Endothelial cell of umbilical vein (primary cell): Measurements from ENCODE around the gene UBR3. TPM values are rescaled to one million over a fixed set of nuclear protein-coding genes. Genes with fewer than 3 reads are reported as not detected.
A peak's percentile ranks its signal among the peaks of the same experiment; 100 is the strongest.

Source experiments
- BruUV-seq: library from RNA; stranded (reverse); fragments of 400-500 nt; replicated peaks from 2 replicates; lab custom pipeline; 2021; lab: Mats Ljungman, UMichigan
- CTCF ChIA-PET: fragments of 300-600, 350-600 bp; sonication (Branson Sonifier 250); formaldehyde crosslinking; loops from one replicate; lab custom pipeline; 2021; ENCODE audit warnings: antibody characterized with exemption, inconsistent platforms; lab: Charles Lee
- POLR2A ChIA-PET: fragments of 300-600, 350-600 bp; sonication (Branson Sonifier 250); formaldehyde crosslinking; loops from one replicate; lab custom pipeline; 2021; ENCODE audit warnings: antibody characterized with exemption, inconsistent platforms; lab: Charles Lee
- DNase-seq: peaks from one replicate; pipeline ENCODE4 v3.0.0-alpha.2; 2011; ENCODE audit warnings: low read depth, low spot score
- FAIRE-seq: peaks from 2 replicates; lab custom pipeline; 2011; peaks lifted over from hg19 to GRCh38; lab: Jason Lieb, UNC
- H2AFZ ChIP-seq: 2 replicates; pipeline ENCODE4 v1.6.0; 2012; ENCODE audit warnings: low read depth, low read length, control low read depth, inconsistent platforms
- H3K27ac ChIP-seq: 2 replicates; pipeline ENCODE4 v1.5.1; 2011; ENCODE audit warnings: low read depth, mild to moderate bottlenecking, control low read depth, low read length, moderate library complexity; ENCODE audit not compliant: insufficient read depth
- H3K27me3 ChIP-seq, 2 experiments: 2 replicates each; pipeline versions ENCODE4 v1.6.0 to v1.6.1; 2011; ENCODE audit warnings: low read length in 2 of 2, mixed read lengths in 1 of 2; ENCODE audit not compliant: control insufficient read depth in 2 of 2, insufficient read depth in 2 of 2
- H3K36me3 ChIP-seq, 2 experiments: 2 replicates in 1 of 2; 3 replicates in 1 of 2; pipeline ENCODE4 v1.5.1; 2011; ENCODE audit warnings: low read length in 2 of 2, mild to moderate bottlenecking in 1 of 2, moderate library complexity in 1 of 2; ENCODE audit not compliant: control insufficient read depth in 2 of 2, insufficient read depth in 2 of 2; ENCODE audit errors: extremely low read depth in 1 of 2
- H3K4me1 ChIP-seq: 3 replicates; pipeline ENCODE4 v1.5.1; 2011; ENCODE audit warnings: mild to moderate bottlenecking, low read length; ENCODE audit not compliant: control insufficient read depth, insufficient read depth; ENCODE audit errors: extremely low read depth
- H3K4me2 ChIP-seq: 2 replicates; pipeline ENCODE4 v1.6.1; 2011; ENCODE audit warnings: low read length, control low read depth, mixed read lengths; ENCODE audit not compliant: insufficient read depth
- H3K4me3 ChIP-seq, 3 experiments: fragments of 200-600 bp in 1 of 3; sonication (generic), shearing (Covaris generic) in 1 of 3; replicated peaks in 1 of 3; 2 replicates each; pipeline ENCODE4 v1.5.1; 2011 to 2016; ENCODE audit warnings: control low read depth in 3 of 3, low read length in 3 of 3, mild to moderate bottlenecking in 2 of 3, inconsistent platforms in 1 of 3, low read depth in 1 of 3, moderate library complexity in 1 of 3; ENCODE audit not compliant: insufficient read depth in 1 of 3
- H3K79me2 ChIP-seq: 2 replicates; pipeline ENCODE4 v1.6.0; 2012; ENCODE audit warnings: low read length, inconsistent platforms; ENCODE audit not compliant: control insufficient read depth, insufficient read depth
- H3K9ac ChIP-seq: replicated peaks from 2 replicates; pipeline ENCODE3; 2011; ENCODE audit warnings: low read length, control low read depth; ENCODE audit not compliant: insufficient read depth; ENCODE audit errors: extremely low read depth
- H3K9me1 ChIP-seq: replicated peaks from 3 replicates; pipeline ENCODE4 v1.6.0; 2011; ENCODE audit warnings: mild to moderate bottlenecking, low read length; ENCODE audit not compliant: control insufficient read depth, insufficient read depth; ENCODE audit errors: extremely low read depth
- H3K9me3 ChIP-seq: replicated peaks from 2 replicates; pipeline ENCODE4 v1.5.1; 2012; ENCODE audit warnings: low read length, inconsistent platforms; ENCODE audit not compliant: control insufficient read depth, insufficient read depth
- H4K20me1 ChIP-seq: replicated peaks from 2 replicates; pipeline ENCODE3; 2011; ENCODE audit warnings: mild to moderate bottlenecking, low read length; ENCODE audit not compliant: control insufficient read depth, insufficient read depth; ENCODE audit errors: extremely low read depth
- EZH2 ChIP-seq: IDR thresholded peaks from 2 replicates; pipeline ENCODE4 v1.6.1; 2012; ENCODE audit warnings: borderline replicate concordance, low read depth, mild to moderate bottlenecking, moderate library complexity, low read length, inconsistent platforms; ENCODE audit not compliant: severe bottlenecking
- FOS ChIP-seq: IDR thresholded peaks from 2 replicates; pipeline ENCODE4 v1.6.1; 2011; ENCODE audit warnings: mild to moderate bottlenecking, low read length, moderate library complexity, borderline replicate concordance; ENCODE audit not compliant: insufficient read depth
- GATA2 ChIP-seq: IDR thresholded peaks from 2 replicates; pipeline ENCODE4 v1.7.0; 2011; ENCODE audit warnings: low read depth, mild to moderate bottlenecking, moderate library complexity, mixed read lengths, low read length; ENCODE audit not compliant: insufficient read length, insufficient read depth
- JUN ChIP-seq: IDR thresholded peaks from 2 replicates; pipeline ENCODE4 v1.6.1; 2011; ENCODE audit warnings: borderline replicate concordance, low read depth; ENCODE audit not compliant: insufficient read length, insufficient read depth
- MYC ChIP-seq: IDR thresholded peaks from one replicate; pipeline ENCODE4 v1.6.1; 2011; ENCODE audit warnings: mild to moderate bottlenecking, low read depth, low read length
- POLR2A ChIP-seq: IDR thresholded peaks from 2 replicates; pipeline ENCODE4 v1.6.1; 2012; ENCODE audit warnings: low read depth, mild to moderate bottlenecking, control low read depth, low read length
- POLR2AphosphoS5 ChIP-seq: IDR thresholded peaks from 2 replicates; pipeline ENCODE4 v1.6.1; 2012; ENCODE audit warnings: low read depth, mild to moderate bottlenecking, control low read depth, low read length, moderate library complexity; ENCODE audit not compliant: insufficient read depth
- dilution Hi-C: fragments of 300-500 bp; cut with MboI; formaldehyde crosslinking; loops from one replicate; pipeline ENCODE4 v1.15.0; 2019; ENCODE audit warnings: low sequenced_read_pairs; ENCODE audit not compliant: extremely low pct_ligation_motif_present
- intact Hi-C: fragments of 100-400 bp; cut with micrococcal nuclease; formaldehyde crosslinking; loops from one replicate; pipeline ENCODE4 v1.10.0; 2022
- polyA plus RNA-seq, 4 experiments: library from polyadenylated mRNA; depleted of rRNA in 3 of 4; stranded (reverse) in 3 of 4; unstranded in 1 of 4; fragments of >200 nt; gene quantifications; 2 replicates each; pipeline versions ENCODE4 v1.2.1 to v1.2.3, GENCODE V29; 2011 to 2012; ENCODE audit warnings: missing spikeins in 1 of 4
- total RNA-seq: library from RNA; stranded (reverse); gene quantifications from 2 replicates; pipeline ENCODE4 v1.2.3, GENCODE V29; 2021
- TF ChIP-seq, protein P1 (sequence below): IDR thresholded peaks from 2 replicates; pipeline ENCODE4 v1.6.1; 2011; ENCODE audit not compliant: insufficient read depth, insufficient read length
- TF ChIP-seq, protein P2 (sequence below), 2 donors: IDR thresholded peaks; 1 replicate in 1 of 2; 2 replicates in 1 of 2; pipeline ENCODE4 v1.5.1; 2011; ENCODE audit warnings: low read length in 2 of 2, mild to moderate bottlenecking in 2 of 2, moderate library complexity in 2 of 2, control low read depth in 1 of 2, inconsistent platforms in 1 of 2, low read depth in 1 of 2; ENCODE audit not compliant: insufficient read depth in 1 of 2; ENCODE audit errors: extremely low read depth in 1 of 2

The UBR3 gene
- total and polyA plus RNA-seq, 2 donors (not counting 3 experiments of a cell fraction or from before 2014, with no cell fraction given) = 5.3 to 27.5 TPM

DNA sequence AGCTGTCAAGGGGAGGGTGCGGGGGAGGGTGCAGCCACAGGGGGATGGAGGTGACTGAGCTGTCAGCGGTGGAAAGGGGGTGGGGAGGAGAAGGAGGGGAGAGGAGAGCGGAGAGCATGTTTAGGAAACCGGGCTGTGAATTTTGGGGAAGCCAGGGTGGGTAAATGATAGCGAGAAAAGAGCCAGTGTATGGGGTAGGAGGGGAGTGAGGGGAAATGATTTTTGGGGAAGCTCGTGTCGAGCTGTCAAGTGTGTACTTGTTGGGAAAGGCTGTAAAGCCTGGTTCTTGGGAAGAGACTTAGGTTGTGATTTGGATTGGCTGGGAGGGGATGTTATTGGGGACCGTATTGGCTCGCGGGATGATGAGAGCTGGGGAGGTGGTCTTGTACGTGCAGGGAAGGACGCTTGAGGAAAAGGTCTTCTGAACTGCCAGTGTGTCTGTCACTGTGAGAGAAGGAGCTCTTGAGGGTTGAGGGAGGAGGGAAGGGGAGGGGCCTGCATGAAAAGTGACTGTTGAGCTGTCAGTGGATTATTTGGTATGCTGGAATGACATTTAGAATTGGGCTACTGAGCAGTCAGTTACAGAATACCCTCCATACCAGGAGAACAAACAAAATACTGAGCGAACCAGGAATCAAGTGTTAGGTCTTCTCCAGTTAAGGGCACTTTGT, 1.0 kb downstream of the UBR3 start:
- H3K79me2 ChIP-seq = peaks cover 63% of the 10 kb centered on the region
- H4K20me1 ChIP-seq = peaks cover 3% of the 10 kb centered on the region
- peak overlapping the region; percentile 95 for H3K4me2 ChIP-seq
- dilution Hi-C loops = no loop called here
- no peaks in the 10 kb centered on the region for H3K9me1 ChIP-seq
- H2AFZ ChIP-seq = peak overlapping the region; percentile 82
- DNase-seq = peak; percentile 61
- no peaks in the 10 kb centered on the region for H3K36me3 ChIP-seq
- CTCF ChIA-PET = interaction anchor here (0.6 to 2.3 kb wide), 8 partner anchors 15 to 375 kb away, joined by 3 to 11 read pairs (median 3); partner anchors contain the start of gene BBS5
- H3K27me3 ChIP-seq = no peaks in the 10 kb centered on the region
- BruUV-seq = no TSS peak
- peak; percentile 70 for FAIRE-seq
- intact Hi-C loops = loop anchor here (5.0 kb wide), 2 partner anchors 44 to 329 kb away; no protein-coding TSS in a partner anchor
- H3K27ac ChIP-seq = no peak overlapping the region
- peak overlapping the region; percentile 57 to 79 (median 71) for H3K4me3 ChIP-seq
- no peaks in the 10 kb centered on the region for H3K9me3 ChIP-seq
- H3K4me1 ChIP-seq = peaks cover 17% of the 10 kb centered on the region
- peak overlapping the region; percentile 89 for H3K9ac ChIP-seq
- POLR2A ChIA-PET = interaction anchor here (0.6 to 1.7 kb wide), 3 partner anchors 27 to 350 kb away, joined by 3 to 6 read pairs (median 4); partner anchors contain the start of gene BBS5
- TF ChIP-seq MYC (no peak), GATA2 (no peak), POLR2A (no peak), EZH2 (no peak), FOS (no peak), POLR2AphosphoS5 (no peak), JUN (no peak)
- TF ChIP-seq, protein P1, sequence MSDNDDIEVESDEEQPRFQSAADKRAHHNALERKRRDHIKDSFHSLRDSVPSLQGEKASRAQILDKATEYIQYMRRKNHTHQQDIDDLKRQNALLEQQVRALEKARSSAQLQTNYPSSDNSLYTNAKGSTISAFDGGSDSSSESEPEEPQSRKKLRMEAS = no peak
- TF ChIP-seq, protein P2, sequence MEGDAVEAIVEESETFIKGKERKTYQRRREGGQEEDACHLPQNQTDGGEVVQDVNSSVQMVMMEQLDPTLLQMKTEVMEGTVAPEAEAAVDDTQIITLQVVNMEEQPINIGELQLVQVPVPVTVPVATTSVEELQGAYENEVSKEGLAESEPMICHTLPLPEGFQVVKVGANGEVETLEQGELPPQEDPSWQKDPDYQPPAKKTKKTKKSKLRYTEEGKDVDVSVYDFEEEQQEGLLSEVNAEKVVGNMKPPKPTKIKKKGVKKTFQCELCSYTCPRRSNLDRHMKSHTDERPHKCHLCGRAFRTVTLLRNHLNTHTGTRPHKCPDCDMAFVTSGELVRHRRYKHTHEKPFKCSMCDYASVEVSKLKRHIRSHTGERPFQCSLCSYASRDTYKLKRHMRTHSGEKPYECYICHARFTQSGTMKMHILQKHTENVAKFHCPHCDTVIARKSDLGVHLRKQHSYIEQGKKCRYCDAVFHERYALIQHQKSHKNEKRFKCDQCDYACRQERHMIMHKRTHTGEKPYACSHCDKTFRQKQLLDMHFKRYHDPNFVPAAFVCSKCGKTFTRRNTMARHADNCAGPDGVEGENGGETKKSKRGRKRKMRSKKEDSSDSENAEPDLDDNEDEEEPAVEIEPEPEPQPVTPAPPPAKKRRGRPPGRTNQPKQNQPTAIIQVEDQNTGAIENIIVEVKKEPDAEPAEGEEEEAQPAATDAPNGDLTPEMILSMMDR (IDR thresholded peaks at IDR 0.05; ENCODE audit: extremely low read depth in 1 of 2, insufficient read depth in 1 of 2, low read depth in 1 of 2, low read length in 2 of 2) = no peak
